ENCODE results near the gene MAN2C1.
A peak's percentile ranks its signal among the peaks of the same experiment; 100 is the strongest.
"Not testable (repeated sequence)": the region's sequence is repeated elsewhere in the genome, so short reads cannot be mapped to it uniquely, and the experiment has no call there.

The MAN2C1 gene

DNA sequence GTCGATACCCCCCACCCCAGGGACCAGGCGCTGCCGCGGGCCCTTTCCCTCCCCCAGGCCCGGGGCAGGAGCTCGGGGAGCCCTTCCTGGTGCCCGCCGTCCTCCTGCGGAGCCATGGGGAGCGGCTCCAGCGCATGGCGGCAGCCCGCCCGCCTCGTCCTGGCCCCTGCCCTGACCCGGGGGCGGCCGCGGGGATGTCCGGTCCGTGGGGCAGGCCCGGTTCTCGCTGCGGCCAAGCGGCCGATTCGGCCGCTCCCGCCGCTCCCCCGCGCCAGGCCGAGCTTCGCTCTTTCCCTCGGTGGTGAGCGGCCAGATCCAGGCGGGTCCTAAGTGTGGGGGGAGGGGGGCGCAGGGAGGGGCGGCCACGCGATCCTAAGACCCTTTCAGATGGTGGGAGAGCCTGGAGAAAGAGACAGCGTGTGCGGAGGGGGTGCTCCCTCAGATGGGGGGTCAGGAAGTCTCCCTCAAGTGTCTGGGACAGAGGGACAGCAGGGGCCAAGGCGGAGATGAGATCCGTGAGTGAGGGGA, 20.3 kb downstream of the MAN2C1 start:
- peak overlapping the region; percentile 76 for H3K4me3 ChIP-seq (ENCODE audit: low read depth, low read length)
- no peak for DNase-seq (ENCODE audit: low read depth)

- DNase-seq (ENCODE audit: low read depth) = no peak
- H3K4me3 ChIP-seq (ENCODE audit: low read depth, low read length) = peak overlapping the region; percentile 76
Measured at GRCh38 chr15:75347222-75348033, 21.0 kb downstream of the MAN2C1 start.

GRCh38 chr15:75346796-75347221, 21.6 kb downstream of the MAN2C1 start, which contains the start of gene NEIL1:
Gene NEIL1, plus strand, starts transcription at chr15:75347039. Its CDS starts 1,867 bp downstream, at chr15:75348906.
- H3K4me3 ChIP-seq (ENCODE audit: low read depth, low read length) = peak within 1 kb of the TSS; percentile 76
- DNase-seq (ENCODE audit: low read depth) = no peak

- not testable (repeated sequence) for H3K4me3 ChIP-seq (ENCODE audit: low read depth, low read length); DNase-seq (ENCODE audit: low read depth)
Measured at GRCh38 chr15:75343953-75344352, 24.5 kb downstream of the MAN2C1 start.

- no peak overlapping the region for H3K4me3 ChIP-seq (ENCODE audit: low read depth, low read length)
- no peak for DNase-seq (ENCODE audit: low read depth)
Measured at GRCh38 chr15:75342221-75342620, 26.2 kb downstream of the MAN2C1 start.

DNA sequence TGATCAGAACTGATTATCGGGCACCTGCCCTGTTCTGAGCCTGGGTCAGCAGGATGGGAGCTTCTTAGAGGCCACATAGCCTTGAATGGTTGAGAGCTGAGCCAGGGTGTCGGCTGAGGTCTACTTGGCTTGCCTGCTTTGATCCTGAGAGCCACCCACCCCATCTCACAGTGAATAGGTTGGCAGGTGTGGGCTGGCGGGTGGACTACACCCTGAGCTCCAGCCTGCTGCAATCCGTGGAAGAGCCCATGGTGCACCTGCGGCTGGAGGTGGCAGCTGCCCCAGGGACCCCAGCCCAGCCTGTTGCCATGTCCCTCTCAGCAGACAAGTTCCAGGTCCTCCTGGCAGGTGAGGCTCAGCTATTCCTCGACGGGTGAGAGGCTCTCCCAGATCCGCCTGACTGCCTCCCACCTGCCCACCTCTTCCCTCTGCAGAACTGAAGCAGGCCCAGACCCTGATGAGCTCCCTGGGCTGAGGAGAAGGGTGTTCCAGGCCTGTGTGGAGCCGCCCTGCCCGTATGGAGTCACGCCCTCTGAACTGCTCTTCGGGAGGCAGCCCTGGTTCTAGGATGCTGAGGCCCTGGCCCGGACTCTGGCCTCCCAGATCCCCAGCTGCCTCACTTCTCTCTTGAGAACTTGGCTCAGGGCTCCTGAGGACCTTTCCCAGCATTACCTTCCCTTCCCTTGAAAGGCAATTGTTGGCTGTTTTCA, 28.7 kb downstream of the MAN2C1 start:
- H3K4me3 ChIP-seq (ENCODE audit: low read depth, low read length) = no peak overlapping the region
- no peak for DNase-seq (ENCODE audit: low read depth)

- H3K4me3 ChIP-seq (ENCODE audit: low read depth, low read length) = no peak overlapping the region
- DNase-seq (ENCODE audit: low read depth) = no peak
Measured at GRCh38 chr15:75338661-75339240, 29.7 kb downstream of the MAN2C1 start.

- peak; percentile 87 for DNase-seq (ENCODE audit: low read depth)
- peak within 1 kb of the TSS; percentile 79 for H3K4me3 ChIP-seq (ENCODE audit: low read depth, low read length)
Measured at GRCh38 chr15:75335705-75336355, 32.6 kb downstream of the MAN2C1 start, which contains the start of gene COMMD4. Gene COMMD4, plus strand, starts transcription at chr15:75336063. Its CDS starts 27 bp downstream, at chr15:75336090.

- peak overlapping the region; percentile 79 for H3K4me3 ChIP-seq (ENCODE audit: low read depth, low read length)
- DNase-seq (ENCODE audit: low read depth) = no peak
Measured at GRCh38 chr15:75335313-75335704, 33.1 kb downstream of the MAN2C1 start.

DNA sequence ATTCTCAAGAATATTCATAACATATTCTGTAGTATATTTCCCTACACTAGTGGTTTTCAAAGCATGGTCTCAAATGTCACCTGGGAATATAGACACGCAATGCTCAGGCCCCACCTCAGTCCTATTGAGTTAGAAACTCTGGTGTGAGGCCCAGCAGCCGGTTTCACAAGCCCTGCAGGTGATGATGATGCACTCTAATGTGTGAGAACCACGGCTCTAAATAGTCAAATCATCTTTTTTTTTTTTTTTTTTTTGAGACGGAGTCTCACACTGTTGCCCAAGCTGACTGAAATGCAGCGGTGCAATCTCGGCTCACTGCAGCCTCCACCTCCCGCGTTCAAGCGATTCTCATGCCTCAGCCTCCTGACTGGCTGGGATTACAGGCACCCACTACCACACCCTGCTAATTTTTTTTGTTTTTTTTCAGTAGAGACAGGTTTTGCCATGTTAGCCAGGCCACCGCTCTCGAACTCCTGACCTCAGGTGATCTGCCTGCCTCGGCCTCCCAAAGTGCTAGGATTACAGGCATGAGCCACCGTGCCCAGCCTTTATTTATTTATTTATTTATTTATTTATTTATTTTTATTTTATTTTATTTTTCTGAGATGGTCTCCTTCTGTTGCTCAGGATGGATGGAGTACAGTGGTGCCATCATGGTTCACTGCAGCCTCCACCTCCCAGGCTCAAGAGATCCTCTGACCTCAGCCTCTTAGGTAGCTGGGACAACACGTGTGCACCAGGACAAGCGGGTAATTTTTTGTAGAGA, 34.6 kb downstream of the MAN2C1 start:
- DNase-seq (ENCODE audit: low read depth); H3K4me3 ChIP-seq (ENCODE audit: low read depth, low read length): not testable (repeated sequence)

- DNase-seq (ENCODE audit: low read depth); H3K4me3 ChIP-seq (ENCODE audit: low read depth, low read length): not testable (repeated sequence)
Measured at GRCh38 chr15:75332093-75332492, 36.3 kb downstream of the MAN2C1 start.

GRCh38 chr15:75329571-75329970, 38.8 kb downstream of the MAN2C1 start:
- DNase-seq (ENCODE audit: low read depth) = no peak
- H3K4me3 ChIP-seq (ENCODE audit: low read depth, low read length) = no peak overlapping the region

DNA sequence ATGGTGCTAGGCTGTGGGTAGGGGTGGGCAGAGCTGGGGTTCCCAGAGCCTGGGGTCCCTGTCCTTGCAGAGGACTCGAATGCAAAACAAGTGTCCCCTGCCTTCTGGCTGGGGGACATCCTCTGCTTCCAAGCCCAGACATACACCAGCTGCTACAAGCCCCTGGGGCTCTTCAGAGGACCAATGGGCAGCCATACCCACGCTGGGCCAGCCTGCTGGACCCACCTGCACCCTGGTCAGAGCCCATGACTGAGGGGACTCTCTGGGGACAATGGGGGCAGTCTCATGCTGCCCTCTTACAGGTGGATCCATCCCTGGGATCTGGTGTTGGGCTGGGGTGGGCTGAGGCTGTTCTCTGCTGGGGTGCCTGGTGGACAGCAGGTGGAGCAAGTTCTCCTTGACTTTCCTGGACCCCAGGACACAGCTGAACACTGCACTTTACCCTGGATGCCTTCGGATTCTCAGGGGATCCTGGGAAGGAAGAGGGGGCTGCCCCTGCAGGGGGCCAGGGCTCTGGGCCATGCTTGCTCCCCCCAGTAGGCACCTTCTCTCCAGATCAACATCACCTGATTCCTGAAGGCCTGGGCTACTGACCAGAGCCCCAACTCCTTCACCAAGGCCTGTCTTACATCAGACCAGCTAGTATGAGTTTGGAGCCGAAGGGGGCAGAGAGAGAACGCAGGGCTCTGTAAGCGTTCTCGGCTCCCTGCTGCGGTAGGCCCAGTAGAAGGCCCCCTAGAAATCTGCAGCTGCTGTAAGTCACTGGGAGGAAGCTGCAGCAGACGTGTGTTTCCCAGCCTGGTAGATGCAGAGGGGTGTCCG, 39.7 kb downstream of the MAN2C1 start:
- DNase-seq (ENCODE audit: low read depth) = no peak

GRCh38 chr15:75327491-75327890, 40.9 kb downstream of the MAN2C1 start:
- DNase-seq (ENCODE audit: low read depth) = no peak
- no peak overlapping the region for H3K4me3 ChIP-seq (ENCODE audit: low read depth, low read length)

More for the DNA sequence above, 39.7 kb downstream of the MAN2C1 start:
- H3K4me3 ChIP-seq (ENCODE audit: low read depth, low read length) = no peak overlapping the region

GRCh38 chr15:75327005-75327404, 41.4 kb downstream of the MAN2C1 start:
- H3K4me3 ChIP-seq (ENCODE audit: low read depth, low read length) = no peak overlapping the region
- no peak for DNase-seq (ENCODE audit: low read depth)

DNA sequence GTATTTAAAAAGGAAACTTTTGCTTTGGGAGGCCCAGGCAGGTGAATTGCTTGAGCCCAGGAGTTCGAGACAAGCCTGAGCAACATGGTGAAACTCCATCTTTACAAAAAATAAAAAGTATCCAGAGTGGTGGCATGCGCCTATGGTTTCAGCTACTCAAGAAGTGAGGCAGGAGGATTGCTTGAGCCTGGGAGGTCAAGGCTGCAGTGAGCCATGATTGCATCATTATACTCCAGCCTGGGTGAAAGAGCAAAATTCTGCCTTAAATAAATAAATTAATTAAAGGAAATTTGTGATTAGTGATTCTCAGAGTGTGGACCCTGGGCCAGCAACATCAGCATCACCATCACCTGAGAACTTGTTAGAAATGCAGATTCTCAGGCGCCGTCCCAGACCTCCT, 42.5 kb downstream of the MAN2C1 start:
- no peak for DNase-seq (ENCODE audit: low read depth)
- no peak overlapping the region for H3K4me3 ChIP-seq (ENCODE audit: low read depth, low read length)

DNA sequence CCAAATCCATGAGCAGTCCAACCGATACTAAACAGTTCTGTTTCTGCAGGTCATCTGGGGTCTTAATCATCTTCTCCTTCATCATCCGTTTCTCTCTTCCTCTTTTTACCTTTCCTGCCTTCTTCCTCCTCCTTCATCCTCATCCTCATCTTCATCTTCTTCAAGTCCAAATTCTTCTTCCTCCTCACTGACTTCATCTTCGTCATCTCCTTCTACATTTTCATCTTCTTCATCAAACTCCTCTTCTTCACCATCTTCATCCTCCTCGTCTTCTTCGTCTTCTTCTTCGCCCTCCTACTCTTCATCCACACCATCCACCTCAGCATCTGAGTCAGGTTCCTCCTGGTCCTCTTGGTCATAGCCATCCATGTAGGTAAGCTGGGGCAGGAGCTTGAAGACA, 46.7 kb downstream of the MAN2C1 start:
- H3K4me3 ChIP-seq (ENCODE audit: low read depth, low read length) = no peak overlapping the region
- no peak for DNase-seq (ENCODE audit: low read depth)
